OCI-LY7 (cell line): ENCODE measurements around the gene MPV17.
"Not testable (repeated sequence)": the region's sequence is repeated elsewhere in the genome, so short reads cannot be mapped to it uniquely, and the experiment has no call there.

Experiments used
- CTCF ChIP-seq: fragments of 200-600 bp; sonication (generic); conservative IDR thresholded peaks from 2 replicates; pipeline ENCODE4 v1.5.1; 2014; ENCODE audit warnings: mild to moderate bottlenecking, antibody characterized with exemption, low read length, moderate library complexity, mixed read lengths
- EZH2phosphoT487 ChIP-seq: fragments of 200-600 bp; sonication (generic); IDR thresholded peaks from 2 replicates; pipeline ENCODE4 v1.6.1; 2018; ENCODE audit warnings: low read depth, borderline replicate concordance, mild to moderate bottlenecking, mixed run types, antibody characterized with exemption, low read length, moderate library complexity, mixed read lengths

- not testable (repeated sequence) for TF ChIP-seq CTCF, EZH2phosphoT487
These were observed 3.1 kb downstream of the MPV17 start for GRCh38 chr2:27319839-27320238.
